Measurements from ENCODE around the gene ST7L. TPM values are rescaled to one million over a fixed set of nuclear protein-coding genes. Genes with fewer than 3 reads are reported as not detected.
A peak's percentile ranks its signal among the peaks of the same experiment; 100 is the strongest.

ST7L gene
- total RNA-seq, 1 experiment from 2014 or later: 17.5 TPM

DNA sequence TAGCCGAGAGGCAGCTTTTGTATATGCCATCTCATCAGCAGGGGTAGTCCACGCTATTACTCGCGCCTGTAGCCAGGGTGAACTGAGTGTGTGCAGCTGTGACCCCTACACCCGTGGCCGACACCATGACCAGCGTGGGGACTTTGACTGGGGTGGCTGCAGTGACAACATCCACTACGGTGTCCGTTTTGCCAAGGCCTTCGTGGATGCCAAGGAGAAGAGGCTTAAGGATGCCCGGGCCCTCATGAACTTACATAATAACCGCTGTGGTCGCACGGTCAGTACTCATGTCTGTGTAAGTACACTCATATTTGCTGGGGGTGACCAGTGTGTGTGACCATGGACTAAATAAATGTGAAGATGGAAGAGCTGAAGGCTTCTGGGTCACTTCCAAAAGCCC is 102.8 kb downstream of the ST7L start:
- ChIA-PET CTCF (no interaction called here), POLR2A (ENCODE audit: unreplicated experiment) (no interaction called here)
- intact Hi-C loops (cut with micrococcal nuclease): no loop called here
- H3K4me3 ChIP-seq (ENCODE audit: low read length): no peak overlapping the region
- DNase-seq (no peak), ATAC-seq (no peak)
- no peaks in the 10 kb centered on the region for H4K20me1 ChIP-seq (ENCODE audit: low read length)
- H3K4me2 ChIP-seq (ENCODE audit: low read length): no peak overlapping the region
- no peak overlapping the region for H2AFZ ChIP-seq (ENCODE audit: low read length)
- peaks cover 5% of the 10 kb centered on the region; the same call in 1 of the 2 replicates for H3K4me1 ChIP-seq (ENCODE audit: insufficient read depth, low read length)
- TF ChIP-seq EZH2phosphoT487 (IDR thresholded peaks at IDR 0.05; ENCODE audit: borderline replicate concordance, low read length): no peak
- TF ChIP-seq EZH2 (IDR thresholded peaks at IDR 0.05; ENCODE audit: low read length, unreplicated experiment): no peak
- TF ChIP-seq CTCF (conservative IDR thresholded peaks at IDR 0.05; ENCODE audit: low read depth, low read length): no peak
- no peaks in the 10 kb centered on the region for H3F3A ChIP-seq (ENCODE audit: low read length, unreplicated experiment)
- no peaks in the 10 kb centered on the region for H3K9me3 ChIP-seq (ENCODE audit: low read length)
- H3K27ac ChIP-seq (ENCODE audit: low read length): no peak overlapping the region
- no TSS peak for BruUV-seq (replicated peaks)
- H3K9ac ChIP-seq (ENCODE audit: low read length): no peak overlapping the region
- H3K79me2 ChIP-seq (ENCODE audit: low read length): no peaks in the 10 kb centered on the region
- no peaks in the 10 kb centered on the region for H3K36me3 ChIP-seq (ENCODE audit: low read depth, low read length)
- no peaks in the 10 kb centered on the region for H3K9me2 ChIP-seq (replicated peaks; ENCODE audit: low read length)
- no peaks in the 10 kb centered on the region for H3K27me3 ChIP-seq (ENCODE audit: low read length)

GRCh38 chr1:112515311-112516009 is 103.5 kb downstream of the ST7L start:
- BruUV-seq (replicated peaks): no TSS peak
- Histone ChIP-seq H3F3A (ENCODE audit: low read length, unreplicated experiment) (no peaks in the 10 kb centered on the region), H4K20me1 (ENCODE audit: low read length) (no peaks in the 10 kb centered on the region), H3K4me3 (ENCODE audit: low read length) (no peak overlapping the region), H3K27ac (ENCODE audit: low read length) (no peak overlapping the region), H3K9me2 (replicated peaks; ENCODE audit: low read length) (no peaks in the 10 kb centered on the region), H3K27me3 (ENCODE audit: low read length) (no peaks in the 10 kb centered on the region), H3K4me2 (ENCODE audit: low read length) (no peak overlapping the region), H3K9ac (ENCODE audit: low read length) (no peak overlapping the region), H3K9me3 (ENCODE audit: low read length) (no peaks in the 10 kb centered on the region), H3K4me1 (ENCODE audit: insufficient read depth, low read length) (peaks cover 5% of the 10 kb centered on the region; the same call in 1 of the 2 replicates), H3K79me2 (ENCODE audit: low read length) (no peaks in the 10 kb centered on the region), H2AFZ (ENCODE audit: low read length) (no peak overlapping the region), H3K36me3 (ENCODE audit: low read depth, low read length) (no peaks in the 10 kb centered on the region)
- ChIA-PET CTCF (interaction anchor here (0.6 kb wide), 1 partner anchor 55 kb away, joined by 3 read pairs; no protein-coding TSS in a partner anchor), POLR2A (ENCODE audit: unreplicated experiment) (no interaction called here)
- intact Hi-C loops (cut with micrococcal nuclease): no loop called here
- ATAC-seq (peak; percentile 86), DNase-seq (peak; percentile 22)
- TF ChIP-seq CTCF (conservative IDR thresholded peaks at IDR 0.05; ENCODE audit: low read depth, low read length): no peak
- TF ChIP-seq EZH2 (IDR thresholded peaks at IDR 0.05; ENCODE audit: low read length, unreplicated experiment): no peak
- no peak for TF ChIP-seq EZH2phosphoT487 (IDR thresholded peaks at IDR 0.05; ENCODE audit: borderline replicate concordance, low read length)

- H3K79me2 ChIP-seq (ENCODE audit: low read length): no peaks in the 10 kb centered on the region
- intact Hi-C loops (cut with micrococcal nuclease): no loop called here
- H3K36me3 ChIP-seq (ENCODE audit: low read depth, low read length): no peaks in the 10 kb centered on the region
- H3K9me2 ChIP-seq (replicated peaks; ENCODE audit: low read length): no peaks in the 10 kb centered on the region
- ChIA-PET POLR2A (ENCODE audit: unreplicated experiment) (no interaction called here), CTCF (interaction anchor here (0.6 kb wide), 1 partner anchor 56 kb away, joined by 3 read pairs; no protein-coding TSS in a partner anchor)
- TF ChIP-seq EZH2phosphoT487 (IDR thresholded peaks at IDR 0.05; ENCODE audit: borderline replicate concordance, low read length): no peak
- TF ChIP-seq EZH2 (IDR thresholded peaks at IDR 0.05; ENCODE audit: low read length, unreplicated experiment): no peak
- no peak for TF ChIP-seq CTCF (conservative IDR thresholded peaks at IDR 0.05; ENCODE audit: low read depth, low read length)
- H3K9ac ChIP-seq (ENCODE audit: low read length): no peak overlapping the region
- DNase-seq (no peak), ATAC-seq (no peak)
- no peaks in the 10 kb centered on the region for H3K27me3 ChIP-seq (ENCODE audit: low read length)
- no peaks in the 10 kb centered on the region for H3K9me3 ChIP-seq (ENCODE audit: low read length)
- H3K27ac ChIP-seq (ENCODE audit: low read length): no peak overlapping the region
- peaks cover 5% of the 10 kb centered on the region; the same call in 1 of the 2 replicates for H3K4me1 ChIP-seq (ENCODE audit: insufficient read depth, low read length)
- no peak overlapping the region for H3K4me3 ChIP-seq (ENCODE audit: low read length)
- no peak overlapping the region for H3K4me2 ChIP-seq (ENCODE audit: low read length)
- no peaks in the 10 kb centered on the region for H3F3A ChIP-seq (ENCODE audit: low read length, unreplicated experiment)
- H2AFZ ChIP-seq (ENCODE audit: low read length): no peak overlapping the region
- no TSS peak for BruUV-seq (replicated peaks)
- H4K20me1 ChIP-seq (ENCODE audit: low read length): no peaks in the 10 kb centered on the region
Measured at GRCh38 chr1:112514901-112515300, 104.0 kb downstream of the ST7L start.

All from PC-3 (cell line).